GM13977 (cell line): Measurements from ENCODE around the gene ARHGEF2.

Source experiments
- DNase-seq: peaks from one replicate; pipeline ENCODE4 v3.0.0; 2012; ENCODE audit warnings: low spot score
- CTCF ChIP-seq: IDR thresholded peaks from 2 replicates; pipeline ENCODE4 v1.5.1; 2012; ENCODE audit warnings: mild to moderate bottlenecking, control low read depth; ENCODE audit not compliant: insufficient read depth; ENCODE audit errors: extremely low read depth, missing control alignments
- in situ Hi-C: fragments of 300-500 bp; cut with MboI; formaldehyde crosslinking; loops from one replicate; pipeline ENCODE4 v1.12.0; 2022; ENCODE audit warnings: low sequenced_read_pairs, low pct_unique_long_range_greater_than_20kb, mixed read lengths, inconsistent platforms; ENCODE audit not compliant: unreplicated experiment

ARHGEF2 gene

GRCh38 chr1:155966750-155967149 is 11.6 kb downstream of the ARHGEF2 start:
- DNase-seq = no peak
- no peak for TF ChIP-seq CTCF
- in situ Hi-C loops = no loop called here

GRCh38 chr1:155966135-155966534 is 12.2 kb downstream of the ARHGEF2 start:
- DNase-seq = no peak
- in situ Hi-C loops = no loop called here
- no peak for TF ChIP-seq CTCF

GRCh38 chr1:155964193-155964592 is 14.2 kb downstream of the ARHGEF2 start:
- in situ Hi-C loops = no loop called here
- DNase-seq = no peak
- no peak for TF ChIP-seq CTCF

GRCh38 chr1:155962599-155963211 is 15.6 kb downstream of the ARHGEF2 start:
- no peak for DNase-seq
- in situ Hi-C loops = no loop called here

GRCh38 chr1:155961937-155962336 is 16.4 kb downstream of the ARHGEF2 start:
- no peak for DNase-seq
- in situ Hi-C loops = no loop called here
- peak; percentile 19 for TF ChIP-seq CTCF

More at GRCh38 chr1:155962599-155963211, 15.6 kb downstream of the ARHGEF2 start:
- no peak for TF ChIP-seq CTCF

GRCh38 chr1:155960081-155960745 is 18.1 kb downstream of the ARHGEF2 start:
- DNase-seq = no peak
- no peak for TF ChIP-seq CTCF
- in situ Hi-C loops = no loop called here
